ENCODE measurements around the gene TDRD5.
"Not testable (repeated sequence)": the region's sequence is repeated elsewhere in the genome, so short reads cannot be mapped to it uniquely, and the experiment has no call there.

The TDRD5 gene

DNA sequence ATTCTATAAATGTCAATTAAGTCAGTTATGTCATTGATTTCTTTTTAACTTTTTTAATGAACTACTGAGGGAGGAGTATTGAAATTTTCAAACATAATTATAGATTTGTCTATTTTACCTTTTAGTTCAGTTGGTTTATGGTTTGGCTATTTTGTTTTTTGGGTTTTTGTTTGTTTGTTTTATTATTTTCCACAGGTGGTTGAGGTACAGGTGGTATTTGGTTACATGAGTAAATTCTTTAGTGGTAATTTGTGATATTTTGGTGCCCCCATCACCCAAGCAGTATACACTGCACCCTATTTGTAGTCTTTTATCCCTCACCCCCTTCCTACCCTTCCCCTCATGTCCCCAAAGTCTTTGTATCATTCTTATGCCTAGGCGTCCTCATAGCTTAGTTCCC is 9.5 kb downstream of the TDRD5 start:
- no peak for DNase-seq (ENCODE audit: low spot score)

- no peak for DNase-seq (ENCODE audit: low spot score)
Observed at GRCh38 chr1:179612361-179612760, 20.7 kb downstream of the TDRD5 start.

- DNase-seq (ENCODE audit: low spot score): no peak
Observed at GRCh38 chr1:179630719-179631118, 39.1 kb downstream of the TDRD5 start.

DNA sequence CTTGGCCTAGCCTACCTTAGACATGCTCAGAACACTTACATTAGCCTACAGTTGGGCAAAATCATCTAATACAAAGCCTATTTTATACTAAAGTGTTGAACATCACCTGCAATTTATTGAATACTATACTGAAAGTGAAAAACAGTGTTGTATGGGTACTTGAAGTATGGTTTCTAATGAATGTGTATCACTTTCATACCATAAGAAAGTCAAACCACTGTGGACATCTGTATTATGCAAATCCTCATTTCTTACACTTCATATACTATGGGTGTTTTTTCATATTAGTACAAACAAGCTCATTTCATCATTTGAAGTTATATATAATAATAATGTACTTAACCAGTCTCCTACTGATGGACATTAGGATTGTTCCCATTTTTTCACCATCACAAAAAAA is 41.2 kb downstream of the TDRD5 start:
- DNase-seq (ENCODE audit: low spot score): no peak

- no peak for DNase-seq (ENCODE audit: low spot score)
Observed at GRCh38 chr1:179637211-179637860, 45.7 kb downstream of the TDRD5 start.

- no peak for DNase-seq (ENCODE audit: low spot score)
Observed at GRCh38 chr1:179661018-179661417, 69.4 kb downstream of the TDRD5 start.

DNA sequence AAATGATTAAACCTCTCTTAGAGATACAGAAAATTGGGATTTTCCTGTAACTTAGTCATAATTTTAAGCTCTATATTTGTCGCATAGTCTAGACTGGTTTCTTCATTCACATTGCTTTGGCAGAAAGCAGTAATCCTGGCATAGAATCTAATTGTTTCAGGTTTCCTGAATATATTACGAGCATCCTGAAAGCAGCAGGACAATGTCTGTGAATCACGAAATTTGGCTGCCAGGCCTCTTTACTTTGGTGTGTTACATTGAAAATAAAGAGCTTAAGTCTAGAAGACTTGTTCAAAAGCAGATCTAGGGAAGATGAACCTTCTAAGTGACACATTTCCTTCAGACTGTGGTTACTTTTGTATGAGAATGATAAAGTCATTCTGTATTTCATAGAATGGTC is 72.2 kb downstream of the TDRD5 start:
- no peak for DNase-seq (ENCODE audit: low spot score)

DNA sequence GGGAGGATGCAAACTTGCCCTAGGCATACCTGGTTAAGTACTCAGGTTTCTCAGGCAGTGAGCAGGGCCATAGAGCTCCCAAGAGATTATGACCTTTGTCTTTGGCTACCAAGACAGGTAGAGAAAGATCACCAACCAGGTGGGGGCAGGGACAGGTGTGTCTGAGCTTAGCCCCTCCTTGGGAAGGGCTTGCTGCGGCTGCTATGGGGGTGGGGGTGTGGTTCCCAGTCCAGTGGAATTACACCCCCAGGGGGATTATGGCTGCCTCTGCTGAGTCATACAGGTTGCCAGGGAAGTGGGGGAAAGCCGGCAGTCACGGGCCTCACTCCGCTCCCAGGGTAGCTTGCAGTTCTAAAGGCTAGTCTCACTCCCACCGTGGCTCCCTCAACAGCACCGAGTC is 86.2 kb downstream of the TDRD5 start:
- DNase-seq (ENCODE audit: low spot score): no peak

GRCh38 chr1:179694530-179694929 is 102.9 kb downstream of the TDRD5 start:
- not testable (repeated sequence) for DNase-seq (ENCODE audit: low spot score)

DNA sequence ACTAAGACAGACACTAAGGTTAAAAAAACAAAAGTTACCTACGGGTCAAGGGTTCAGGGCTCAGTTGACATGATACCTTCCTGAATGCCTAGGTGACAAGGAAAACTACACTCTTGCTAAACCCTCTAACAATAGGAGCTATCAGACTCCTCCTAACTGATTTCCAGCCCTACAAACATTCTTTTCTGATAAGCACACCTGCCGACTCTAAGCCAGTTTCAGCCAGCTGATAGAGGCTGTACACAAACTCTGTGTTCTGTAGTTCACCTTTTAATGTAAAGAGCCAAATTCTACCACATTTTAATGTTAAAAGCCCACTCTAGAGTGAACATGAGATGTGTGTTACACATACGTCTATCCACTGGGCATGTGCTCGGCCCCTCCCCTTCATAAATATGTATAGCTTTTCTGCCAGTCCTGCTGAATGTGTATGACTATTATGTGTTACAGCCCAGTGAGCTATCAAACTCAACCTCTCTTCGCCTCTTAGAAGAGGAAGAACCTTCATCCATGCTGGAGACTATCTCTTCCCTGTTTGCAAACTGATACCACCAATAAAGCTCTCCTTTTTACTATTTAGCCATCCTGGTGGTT is 111.4 kb downstream of the TDRD5 start:
- no peak for DNase-seq (ENCODE audit: low spot score)

- peak; percentile 62 for DNase-seq (ENCODE audit: low spot score)
Observed at GRCh38 chr1:179706339-179706941, 114.8 kb downstream of the TDRD5 start.

GRCh38 chr1:179707406-179707805 is 115.8 kb downstream of the TDRD5 start:
- DNase-seq (ENCODE audit: low spot score): no peak

DNA sequence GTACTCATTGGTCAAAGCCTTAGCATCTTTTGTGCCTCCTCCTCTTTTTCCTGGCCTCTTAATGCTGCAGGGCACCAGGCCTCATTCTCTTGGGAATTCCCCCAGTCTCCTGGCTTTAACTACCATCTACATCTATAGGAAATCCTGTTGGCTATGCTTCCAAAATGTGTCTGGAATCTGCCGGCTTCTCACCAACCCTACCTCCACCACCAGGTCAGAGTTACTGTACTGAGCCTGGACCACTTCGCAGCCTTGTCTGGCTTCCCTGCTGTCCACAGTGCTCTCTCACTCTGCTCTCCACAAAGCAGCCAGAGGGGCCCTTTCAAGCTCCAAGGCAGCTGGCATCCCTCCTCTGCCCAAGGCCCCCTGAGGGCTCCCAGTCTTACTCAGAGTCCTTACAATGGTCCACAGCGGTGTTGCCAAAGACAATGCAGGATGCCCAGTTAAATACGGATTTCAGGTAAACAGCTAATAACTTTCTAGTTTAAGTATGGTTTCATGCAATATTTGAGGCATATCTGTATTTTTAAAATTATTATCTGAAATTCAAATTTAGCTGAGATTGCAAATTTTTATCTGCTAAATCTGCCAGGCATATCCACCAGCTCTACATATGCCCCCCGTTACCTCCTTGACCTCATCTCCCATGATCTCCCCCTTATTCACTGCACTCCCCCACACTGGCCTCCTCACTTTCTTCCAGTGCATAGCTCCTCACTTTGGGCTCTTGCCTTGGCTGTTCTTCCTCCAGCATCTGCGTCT is 117.0 kb downstream of the TDRD5 start:
- no peak for DNase-seq (ENCODE audit: low spot score)

DNA sequence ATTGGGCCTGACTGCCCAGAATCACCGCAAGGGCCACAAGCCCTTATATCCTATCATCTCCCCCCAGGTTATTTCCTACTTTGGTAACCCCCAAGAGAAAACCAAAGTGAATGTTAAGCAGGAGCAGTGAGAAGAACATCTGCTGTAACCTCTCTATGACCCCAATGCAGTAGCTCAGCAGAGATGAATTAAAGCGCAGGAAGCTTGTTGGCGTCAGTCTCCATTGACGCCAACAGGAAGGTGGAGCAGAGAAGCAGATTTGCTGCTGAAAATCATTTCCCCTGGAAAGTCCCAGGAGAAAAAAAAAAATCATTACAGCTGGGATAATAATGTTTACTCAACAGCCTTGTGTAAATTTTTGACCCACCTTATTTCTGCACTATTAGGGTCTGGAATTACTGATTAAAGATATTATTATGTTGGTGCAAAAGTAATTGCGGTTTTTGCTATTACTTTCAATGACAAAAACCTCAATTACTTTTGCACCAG is 118.3 kb downstream of the TDRD5 start:
- no peak for DNase-seq (ENCODE audit: low spot score)

DNA sequence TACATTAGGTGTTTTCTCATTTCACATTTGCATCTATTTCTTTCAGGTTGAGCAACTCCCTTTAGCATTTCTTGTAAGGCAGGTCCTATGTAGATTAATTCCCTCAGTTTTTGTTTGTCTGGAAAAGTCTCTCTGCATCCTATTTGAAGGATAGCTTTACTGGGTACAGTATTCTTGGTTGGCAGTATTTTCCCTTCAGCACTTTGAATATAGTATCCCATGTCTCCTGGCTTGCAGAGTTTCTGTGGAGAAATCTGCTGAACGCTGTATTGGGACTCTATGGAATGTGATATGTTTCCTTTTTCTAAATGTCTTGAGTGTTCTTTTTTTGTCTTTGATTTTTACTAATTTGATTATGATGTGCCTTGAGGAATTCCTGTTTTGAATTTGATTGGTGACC is 122.5 kb downstream of the TDRD5 start:
- DNase-seq (ENCODE audit: low spot score): no peak

GRCh38 chr1:179714623-179715022 is 123.0 kb downstream of the TDRD5 start:
- no peak for DNase-seq (ENCODE audit: low spot score)

- DNase-seq (ENCODE audit: low spot score): no peak
Observed at GRCh38 chr1:179719272-179719671, 127.6 kb downstream of the TDRD5 start.

GRCh38 chr1:179728271-179728670 is 136.6 kb downstream of the TDRD5 start:
- DNase-seq (ENCODE audit: low spot score): no peak

DNA sequence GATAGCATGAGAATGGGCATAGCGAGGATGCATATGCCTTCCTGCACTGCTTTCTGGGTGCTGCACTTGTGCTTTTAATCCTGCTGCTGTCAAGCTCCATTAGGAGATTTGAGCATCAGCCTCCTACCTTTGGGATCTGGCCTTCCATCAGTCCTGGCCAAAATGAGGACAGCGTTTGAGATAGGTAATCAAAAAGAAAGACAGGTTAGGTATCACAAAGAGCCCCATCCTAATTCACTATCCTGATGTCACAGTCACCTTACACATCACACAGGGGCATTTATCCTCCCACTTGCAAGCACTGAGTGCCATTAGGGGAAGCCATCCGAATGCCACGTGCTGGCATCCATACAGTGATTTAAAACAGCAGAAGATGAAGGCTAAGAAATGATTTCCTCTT is 138.2 kb downstream of the TDRD5 start:
- no peak for DNase-seq (ENCODE audit: low spot score)

- DNase-seq (ENCODE audit: low spot score): no peak
Observed at GRCh38 chr1:179731643-179732042, 140.0 kb downstream of the TDRD5 start.
